ENCODE data around the gene GDPGP1. TPM values are rescaled to one million over a fixed set of nuclear protein-coding genes. Genes with fewer than 3 reads are reported as not detected.

GDPGP1 gene, protein sequence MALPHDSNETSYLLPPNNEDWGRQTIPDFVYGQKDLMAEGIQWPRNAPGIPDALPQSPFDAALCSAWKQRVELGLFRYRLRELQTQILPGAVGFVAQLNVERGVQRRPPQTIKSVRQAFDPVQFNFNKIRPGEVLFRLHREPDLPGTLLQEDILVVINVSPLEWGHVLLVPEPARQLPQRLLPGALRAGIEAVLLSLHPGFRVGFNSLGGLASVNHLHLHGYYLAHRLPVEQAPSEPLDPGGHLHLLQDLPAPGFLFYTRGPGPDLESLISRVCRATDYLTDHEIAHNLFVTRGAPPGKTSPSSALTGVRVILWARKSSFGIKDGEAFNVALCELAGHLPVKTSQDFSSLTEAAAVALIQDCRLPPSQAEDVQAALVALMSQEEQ
- total RNA-seq (2013; cell fraction: nucleolus; rRNA removed), result 14.4 and 14.8 TPM in 2 replicates
- 5.2 and 5.6 TPM in 2 replicates for total RNA-seq (2014; rRNA removed)
- 2.7 and 3.5 TPM in 2 replicates for total RNA-seq (2014; rRNA removed; fragmentation: Illumina TruSeq; extraction: Trizol)
- 7.8 and 8.9 TPM in 2 replicates for total RNA-seq (2021)
- polyA plus RNA-seq (2011; ENCODE audit: low read depth), result 1.8 TPM
- 1.5 and 3.2 TPM in 2 replicates for polyA plus RNA-seq (2011; rRNA removed)
- polyA plus RNA-seq (2011; cell fraction: cytosol; rRNA removed), result 3.5 and 3.8 TPM in 2 replicates
- polyA plus RNA-seq (2011; cell fraction: nucleus; rRNA removed), result 7.7 and 7.9 TPM in 2 replicates
- 2.5 and 2.6 TPM in 2 replicates for polyA plus RNA-seq (2012)
- polyA plus RNA-seq (2014; fragmentation: Illumina TruSeq; extraction: Trizol), result 0.90 and 2.2 TPM in 2 replicates
- under 1 TPM; 0.68 to 0.85 TPM for polyA plus RNA-seq (2014; fragmentation: Nextera tagmentation; extraction: Ambion mirVana)
- polyA plus RNA-seq (2014; rRNA removed), result 4.3 TPM in 2 replicates
- 1 to 10 TPM; 2.1 to 3.8 TPM for polyA plus RNA-seq (2016; fragmentation: Nextera tagmentation; extraction: Ambion mirVana)
- 7.0 and 18.5 TPM in 2 replicates for polyA minus RNA-seq (2011; rRNA and poly(A)+ RNA removed)
- 1.7 and 4.5 TPM in 2 replicates for polyA minus RNA-seq (2011; cell fraction: cytosol; rRNA and poly(A)+ RNA removed)
- 13.9 and 18.6 TPM in 2 replicates for polyA minus RNA-seq (2011; cell fraction: nucleus; rRNA and poly(A)+ RNA removed)
- percentile 53 among the genes with signal in this experiment for Bru-seq, nascent RNA
- percentile 48 among the genes with signal in this experiment for BruChase-seq, experiment 1, labeled RNA remaining after a 6-hour chase
- percentile 55 among the genes with signal in this experiment for BruChase-seq, experiment 2, labeled RNA remaining after a 2-hour chase
- long read RNA-seq, experiment 1, partial matches to known transcripts, result 0 of 3 reads
- long read RNA-seq, experiment 1, other reads (novel, unspliced or antisense), result 1 of 3 reads
- long read RNA-seq, experiment 2, partial matches to known transcripts, result 2 of 6 reads
- long read RNA-seq, experiment 2, other reads (novel, unspliced or antisense), result 0 of 6 reads

DNA sequence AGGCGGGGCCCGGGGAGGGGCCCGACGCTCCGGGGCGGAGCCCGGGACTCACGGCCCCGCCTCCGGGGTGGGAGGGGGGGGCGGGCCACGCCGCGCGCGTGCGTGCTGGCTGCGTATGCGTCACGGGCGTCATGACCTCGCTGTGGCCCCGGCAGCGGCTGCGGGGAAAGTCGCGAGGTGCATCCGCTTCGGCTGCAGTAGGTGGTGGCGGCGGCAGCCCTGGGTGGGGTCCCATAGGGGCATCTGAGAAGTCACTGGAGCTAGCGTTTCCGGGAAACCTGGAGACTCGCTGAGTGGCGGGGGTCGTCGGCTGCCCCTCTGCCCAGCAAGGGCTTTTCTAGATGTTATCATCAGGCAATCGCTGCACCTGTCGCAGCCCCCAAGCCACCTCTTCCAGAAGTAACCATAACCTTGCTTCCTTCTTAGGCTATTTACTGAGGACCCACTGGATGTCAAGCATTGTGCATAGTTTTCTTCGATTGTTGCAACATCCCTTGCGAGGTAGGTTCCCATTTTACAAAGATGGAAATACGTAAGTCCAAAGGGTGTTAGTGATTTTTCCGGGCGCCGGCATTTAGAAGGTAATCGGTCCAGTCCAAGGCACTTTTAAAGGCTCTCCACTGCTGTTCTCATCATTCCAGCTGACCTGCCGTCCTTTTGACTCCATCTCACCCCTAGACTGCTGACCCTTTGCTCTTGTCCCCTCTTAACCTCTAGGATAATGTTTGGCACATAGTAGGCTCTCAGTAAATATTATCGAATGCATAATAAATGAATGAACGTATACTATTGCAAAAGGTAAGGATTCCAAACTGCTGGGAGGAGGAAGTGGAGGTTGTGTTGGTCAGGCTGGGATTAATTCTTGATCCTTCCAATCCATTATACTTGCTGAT lies at the start of gene GDPGP1:
TSS of gene GDPGP1 (plus strand) at position 114 of the 893 bp plus-strand sequence. CDS start 6,700 bp downstream, outside the sequence.
- DNase-seq (ENCODE audit: low read depth, low spot score), result peak; percentile 71
- BruUV-seq (replicated peaks), result TSS peak; percentile 81
- TF ChIP-seq, protein P1, sequence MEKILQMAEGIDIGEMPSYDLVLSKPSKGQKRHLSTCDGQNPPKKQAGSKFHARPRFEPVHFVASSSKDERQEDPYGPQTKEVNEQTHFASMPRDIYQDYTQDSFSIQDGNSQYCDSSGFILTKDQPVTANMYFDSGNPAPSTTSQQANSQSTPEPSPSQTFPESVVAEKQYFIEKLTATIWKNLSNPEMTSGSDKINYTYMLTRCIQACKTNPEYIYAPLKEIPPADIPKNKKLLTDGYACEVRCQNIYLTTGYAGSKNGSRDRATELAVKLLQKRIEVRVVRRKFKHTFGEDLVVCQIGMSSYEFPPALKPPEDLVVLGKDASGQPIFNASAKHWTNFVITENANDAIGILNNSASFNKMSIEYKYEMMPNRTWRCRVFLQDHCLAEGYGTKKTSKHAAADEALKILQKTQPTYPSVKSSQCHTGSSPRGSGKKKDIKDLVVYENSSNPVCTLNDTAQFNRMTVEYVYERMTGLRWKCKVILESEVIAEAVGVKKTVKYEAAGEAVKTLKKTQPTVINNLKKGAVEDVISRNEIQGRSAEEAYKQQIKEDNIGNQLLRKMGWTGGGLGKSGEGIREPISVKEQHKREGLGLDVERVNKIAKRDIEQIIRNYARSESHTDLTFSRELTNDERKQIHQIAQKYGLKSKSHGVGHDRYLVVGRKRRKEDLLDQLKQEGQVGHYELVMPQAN (conservative IDR thresholded peaks at IDR 0.05), result peak; percentile 45
- TF ChIP-seq ZNF24 (IDR thresholded peaks at IDR 0.05) (0 out of 2 replicates have a peak, but pooled peaks have one; percentile 34), BACH1 (IDR thresholded peaks at IDR 0.05; ENCODE audit: borderline replicate concordance) (peak; percentile 92), POLR2AphosphoS5 (IDR thresholded peaks at IDR 0.05; ENCODE audit: low read length) (peak; percentile 90), SMARCA5 (IDR thresholded peaks at IDR 0.05) (0 out of 2 replicates have a peak, but pooled peaks have one; percentile 22), RB1 (IDR thresholded peaks at IDR 0.05; ENCODE audit: borderline replicate concordance) (peak; percentile 41; the same call in 1 of the 2 replicates), KAT2A (conservative IDR thresholded peaks at IDR 0.05; ENCODE audit: control insufficient read depth, low read depth, low read length) (no peak), ZNF217 (IDR thresholded peaks at IDR 0.05) (no peak), TCF12 (IDR thresholded peaks at IDR 0.05; ENCODE audit: low read depth, low read length) (0 out of 2 replicates have a peak, but pooled peaks have one; percentile 36), EGR1 (IDR thresholded peaks at IDR 0.05; ENCODE audit: borderline replicate concordance in 1 of 2, low read depth in 2 of 2, low read length in 2 of 2) (peak in 1 of 2 experiments; percentile 51; a peak in 1 of 3 replicates), LARP7 (IDR thresholded peaks at IDR 0.05) (no peak; the same call in 1 of the 2 replicates), GATAD2B (conservative IDR thresholded peaks at IDR 0.05; ENCODE audit: low read depth) (0 out of 2 replicates have a peak, but pooled peaks have one; percentile 15), CHD1 (IDR thresholded peaks at IDR 0.05; ENCODE audit: low read depth, low read length) (no peak)
- TF ChIP-seq, protein P2, sequence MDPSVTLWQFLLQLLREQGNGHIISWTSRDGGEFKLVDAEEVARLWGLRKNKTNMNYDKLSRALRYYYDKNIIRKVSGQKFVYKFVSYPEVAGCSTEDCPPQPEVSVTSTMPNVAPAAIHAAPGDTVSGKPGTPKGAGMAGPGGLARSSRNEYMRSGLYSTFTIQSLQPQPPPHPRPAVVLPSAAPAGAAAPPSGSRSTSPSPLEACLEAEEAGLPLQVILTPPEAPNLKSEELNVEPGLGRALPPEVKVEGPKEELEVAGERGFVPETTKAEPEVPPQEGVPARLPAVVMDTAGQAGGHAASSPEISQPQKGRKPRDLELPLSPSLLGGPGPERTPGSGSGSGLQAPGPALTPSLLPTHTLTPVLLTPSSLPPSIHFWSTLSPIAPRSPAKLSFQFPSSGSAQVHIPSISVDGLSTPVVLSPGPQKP (IDR thresholded peaks at IDR 0.05; ENCODE audit: low read depth, low read length), result no peak

More for the DNA sequence above, at the start of gene GDPGP1:
- Histone ChIP-seq H3K79me2 (ENCODE audit: control insufficient read depth, insufficient read depth, low read length) (peaks cover 19% of the 10 kb centered on the region), H2AFZ (ENCODE audit: control insufficient read depth, low read depth, low read length) (peak within 1 kb of the TSS; percentile 89), H3K36me3 (ENCODE audit: control insufficient read depth in 2 of 2, insufficient read depth in 2 of 2, low read length in 1 of 2) (peaks cover 3 to 12% of the 10 kb centered on the region in 2 experiments; a peak in 3 of 4 replicates), H3K27ac (ENCODE audit: control insufficient read depth, insufficient read depth) (peak within 1 kb of the TSS; percentile 85), H3K4me3 (peak within 1 kb of the TSS; percentile 79), H3K27me3 (replicated peaks in 1 of 2; ENCODE audit: control insufficient read depth in 2 of 2, insufficient read depth in 2 of 2, low read length in 1 of 2) (no peaks in the 10 kb centered on the region), H3K4me2 (ENCODE audit: control insufficient read depth, insufficient read depth) (peak within 1 kb of the TSS; percentile 95), H3K4me1 (ENCODE audit: control insufficient read depth, insufficient read depth, low read length) (peaks cover 28% of the 10 kb centered on the region), H3K9ac (ENCODE audit: control insufficient read depth, insufficient read depth, low read length) (peak within 1 kb of the TSS; percentile 85), H4K20me1 (ENCODE audit: control insufficient read depth, insufficient read depth) (no peaks in the 10 kb centered on the region), H3K9me3 (replicated peaks; ENCODE audit: control insufficient read depth, insufficient read depth, low read length) (no peaks in the 10 kb centered on the region)
- RAD21 ChIA-PET (ENCODE audit: unreplicated experiment), result interaction anchor here (0.6 to 3.6 kb wide), 31 partner anchors 10 to 701 kb away, joined by 3 to 47 read pairs (median 4); partner anchors contain the start of genes AP3S2, HDDC3, NGRN and SEMA4B
- intact Hi-C loops (cut with micrococcal nuclease; ENCODE audit: unreplicated experiment), result loop anchor here (5.0 kb wide), 5 partner anchors 42 to 428 kb away; partner anchors contain the start of gene AP3S2
- in situ Hi-C loops (cut with MboI), result no loop called here
- WGBS (ENCODE audit: insufficient coverage, insufficient replicate concordance, low lambda C conversion rate, missing lambda C conversion rate), result 5% methylated on average over 31 of the region's 49 CpGs
- peak; percentile 63; the same call in 2 of the 3 replicates for ATAC-seq
- no peak for FAIRE-seq
- SMC1A ChIA-PET (ENCODE audit: uncharacterized antibody, unreplicated experiment), result interaction anchor here (0.6 to 4.5 kb wide), 16 partner anchors 9 to 86 kb away, joined by 3 to 70 read pairs (median 6); partner anchors contain the start of genes SEMA4B and TTLL13
- POLR2A ChIA-PET, result interaction anchor here (0.5 to 4.9 kb wide), 29 partner anchors 9 to 958 kb away, joined by 3 to 31 read pairs (median 6); partner anchors contain the start of genes IDH2, NGRN, SEMA4B and TTLL13
- CTCF ChIA-PET, result interaction anchor here (0.6 to 4.8 kb wide), 14 partner anchors 13 to 452 kb away, joined by 3 to 38 read pairs (median 8); partner anchors contain the start of genes NGRN and SEMA4B
